Body of pancreas (tissue), 4 donors: Measurements from ENCODE around the gene C1orf74.

Experiments
- POLR2A ChIP-seq, 3 donors: fragments of 450-650 bp; IDR thresholded peaks; one replicate each; pipeline ENCODE4 v1.6.1; 2016; ENCODE audit warnings: antibody characterized with exemption in 3 of 3, mild to moderate bottlenecking in 2 of 3
- TF ChIP-seq, protein P1 (sequence below), 7 experiments: fragments of 450-650 bp in 4 of 7; fragments of 200-600 bp in 3 of 7; sonication (generic) in 3 of 7; IDR thresholded peaks; one replicate each; pipeline ENCODE4 v1.5.1; 2016 to 2019; ENCODE audit warnings: antibody characterized with exemption in 7 of 7

DNA sequence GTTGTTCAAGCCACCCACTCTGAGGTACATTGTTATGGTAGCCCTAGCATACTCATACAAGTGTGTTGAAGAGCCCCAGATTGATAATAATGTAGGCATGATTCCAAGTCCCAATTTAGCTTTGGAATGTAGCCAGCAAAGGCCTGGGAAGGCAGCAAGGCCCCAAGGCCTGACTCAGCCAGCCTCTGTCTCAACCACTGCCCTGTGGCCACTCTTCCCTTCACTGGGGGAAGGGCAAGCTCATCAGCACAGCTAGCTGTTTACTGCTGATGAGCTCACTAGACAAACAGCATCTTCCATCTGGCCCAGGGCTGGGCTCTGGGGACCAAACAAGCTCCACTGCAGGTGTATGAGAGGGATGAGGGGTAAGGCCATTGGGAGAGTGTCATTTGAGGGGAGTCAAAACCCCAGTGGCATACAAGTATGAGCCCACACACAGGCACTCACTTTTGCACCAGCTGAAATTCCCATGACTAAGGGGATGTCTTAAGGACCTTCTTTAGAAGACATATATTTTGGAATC lies 23.8 kb upstream of the C1orf74 start:
- no peak for TF ChIP-seq POLR2A (IDR thresholded peaks at IDR 0.05)
- TF ChIP-seq, protein P1, sequence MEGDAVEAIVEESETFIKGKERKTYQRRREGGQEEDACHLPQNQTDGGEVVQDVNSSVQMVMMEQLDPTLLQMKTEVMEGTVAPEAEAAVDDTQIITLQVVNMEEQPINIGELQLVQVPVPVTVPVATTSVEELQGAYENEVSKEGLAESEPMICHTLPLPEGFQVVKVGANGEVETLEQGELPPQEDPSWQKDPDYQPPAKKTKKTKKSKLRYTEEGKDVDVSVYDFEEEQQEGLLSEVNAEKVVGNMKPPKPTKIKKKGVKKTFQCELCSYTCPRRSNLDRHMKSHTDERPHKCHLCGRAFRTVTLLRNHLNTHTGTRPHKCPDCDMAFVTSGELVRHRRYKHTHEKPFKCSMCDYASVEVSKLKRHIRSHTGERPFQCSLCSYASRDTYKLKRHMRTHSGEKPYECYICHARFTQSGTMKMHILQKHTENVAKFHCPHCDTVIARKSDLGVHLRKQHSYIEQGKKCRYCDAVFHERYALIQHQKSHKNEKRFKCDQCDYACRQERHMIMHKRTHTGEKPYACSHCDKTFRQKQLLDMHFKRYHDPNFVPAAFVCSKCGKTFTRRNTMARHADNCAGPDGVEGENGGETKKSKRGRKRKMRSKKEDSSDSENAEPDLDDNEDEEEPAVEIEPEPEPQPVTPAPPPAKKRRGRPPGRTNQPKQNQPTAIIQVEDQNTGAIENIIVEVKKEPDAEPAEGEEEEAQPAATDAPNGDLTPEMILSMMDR (IDR thresholded peaks at IDR 0.05): no peak
